ENCODE results near the gene BTBD9. TPM values are rescaled to one million over a fixed set of nuclear protein-coding genes. Genes with fewer than 3 reads are reported as not detected.
A peak's percentile ranks its signal among the peaks of the same experiment; 100 is the strongest.

The BTBD9 gene
- total RNA-seq, 4 donors from 2014 or later, result 8.6 to 34.1 (median 30.8) TPM

DNA sequence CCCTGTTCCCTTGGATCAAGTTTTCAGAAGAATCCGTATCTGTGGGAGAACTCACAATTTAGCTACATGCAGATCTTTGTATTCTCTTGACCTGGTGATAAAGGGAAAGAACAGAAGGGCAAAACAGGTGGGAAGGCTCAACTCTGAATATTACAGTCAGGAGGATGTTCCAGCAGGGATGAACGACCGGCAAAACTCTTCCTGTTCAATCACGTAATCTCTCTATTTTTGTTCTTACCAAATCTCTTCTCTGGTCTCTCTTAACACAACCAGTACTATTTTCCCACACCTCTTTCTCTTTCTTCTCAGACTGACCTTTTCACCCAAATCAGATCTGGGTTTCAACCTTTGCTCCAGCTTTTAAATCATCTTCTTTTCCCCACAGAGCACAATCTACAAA, 371.4 kb downstream of the BTBD9 start:
- no peak for TF ChIP-seq POLR2AphosphoS5 (IDR thresholded peaks at IDR 0.05)
- no peak for TF ChIP-seq EP300 (IDR thresholded peaks at IDR 0.05; ENCODE audit: low read depth)
- TF ChIP-seq, protein P1, sequence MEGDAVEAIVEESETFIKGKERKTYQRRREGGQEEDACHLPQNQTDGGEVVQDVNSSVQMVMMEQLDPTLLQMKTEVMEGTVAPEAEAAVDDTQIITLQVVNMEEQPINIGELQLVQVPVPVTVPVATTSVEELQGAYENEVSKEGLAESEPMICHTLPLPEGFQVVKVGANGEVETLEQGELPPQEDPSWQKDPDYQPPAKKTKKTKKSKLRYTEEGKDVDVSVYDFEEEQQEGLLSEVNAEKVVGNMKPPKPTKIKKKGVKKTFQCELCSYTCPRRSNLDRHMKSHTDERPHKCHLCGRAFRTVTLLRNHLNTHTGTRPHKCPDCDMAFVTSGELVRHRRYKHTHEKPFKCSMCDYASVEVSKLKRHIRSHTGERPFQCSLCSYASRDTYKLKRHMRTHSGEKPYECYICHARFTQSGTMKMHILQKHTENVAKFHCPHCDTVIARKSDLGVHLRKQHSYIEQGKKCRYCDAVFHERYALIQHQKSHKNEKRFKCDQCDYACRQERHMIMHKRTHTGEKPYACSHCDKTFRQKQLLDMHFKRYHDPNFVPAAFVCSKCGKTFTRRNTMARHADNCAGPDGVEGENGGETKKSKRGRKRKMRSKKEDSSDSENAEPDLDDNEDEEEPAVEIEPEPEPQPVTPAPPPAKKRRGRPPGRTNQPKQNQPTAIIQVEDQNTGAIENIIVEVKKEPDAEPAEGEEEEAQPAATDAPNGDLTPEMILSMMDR (IDR thresholded peaks at IDR 0.05), result no peak
- TF ChIP-seq POLR2A (IDR thresholded peaks at IDR 0.05), result no peak
- 86 to 96% methylated on average over 3 to 4 of the region's 4 CpGs for WGBS, 2 donors (ENCODE audit: low coverage in 1 of 2)
- no peak for DNase-seq

DNA sequence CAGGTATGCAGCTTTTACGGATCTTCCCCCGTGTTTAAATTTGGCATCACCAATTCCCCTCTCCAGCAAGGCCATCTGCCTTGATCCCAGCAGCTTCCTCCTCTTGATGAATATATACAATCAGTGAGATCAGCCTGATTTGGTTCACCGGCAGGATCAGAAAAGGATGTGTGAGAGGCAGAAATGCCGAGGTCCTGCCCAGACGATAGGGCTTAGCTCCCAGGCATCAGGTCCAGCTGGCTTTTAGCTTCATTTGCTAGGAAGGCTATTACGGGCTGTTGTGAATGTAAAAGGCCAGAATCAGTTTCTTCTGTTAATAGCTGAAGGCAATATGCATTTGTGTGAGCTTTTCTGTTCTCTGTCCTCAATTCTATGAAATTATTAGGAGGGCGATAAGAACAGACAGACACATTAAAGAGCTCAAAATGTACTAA, 372.8 kb downstream of the BTBD9 start:
- no peak for DNase-seq
- WGBS, 2 donors (ENCODE audit: low coverage in 1 of 2), result 92 to 100% methylated on average over 3 to 7 of the region's 7 CpGs
- no peaks in the 10 kb centered on the region for H3K27me3 ChIP-seq
- no peaks in the 10 kb centered on the region for H3K9me3 ChIP-seq
- no peak overlapping the region for H3K4me3 ChIP-seq
- in situ Hi-C loops (cut with MboI; ENCODE audit: low pct_ligation_motif_present in 1 of 4, low pct_unique_long_range_greater_than_20kb in 1 of 4, low sequenced_read_pairs in 3 of 4), result no loop called here
- intact Hi-C loops (cut with DNase I; ENCODE audit: low total_unique reads), result no loop called here
- no peak for TF ChIP-seq POLR2A (IDR thresholded peaks at IDR 0.05)
- TF ChIP-seq, protein P1 (IDR thresholded peaks at IDR 0.05), result no peak
- TF ChIP-seq POLR2AphosphoS5 (IDR thresholded peaks at IDR 0.05), result no peak
- no peak overlapping the region for H3K27ac ChIP-seq
- H3K36me3 ChIP-seq, result no peaks in the 10 kb centered on the region
- H3K4me1 ChIP-seq, result peaks cover 0 to 5% (median 0%) of the 10 kb centered on the region in 4 donors

More for the DNA sequence above, 371.4 kb downstream of the BTBD9 start:
- intact Hi-C loops (cut with DNase I; ENCODE audit: low total_unique reads), result no loop called here
- no peak overlapping the region for H3K27ac ChIP-seq
- no peak overlapping the region for H3K4me3 ChIP-seq
- in situ Hi-C loops (cut with MboI; ENCODE audit: low pct_ligation_motif_present in 1 of 4, low pct_unique_long_range_greater_than_20kb in 1 of 4, low sequenced_read_pairs in 3 of 4), result no loop called here
- H3K4me1 ChIP-seq, result no peaks in the 10 kb centered on the region
- no peaks in the 10 kb centered on the region for H3K9me3 ChIP-seq
- H3K27me3 ChIP-seq, result no peaks in the 10 kb centered on the region
- H3K36me3 ChIP-seq, result no peaks in the 10 kb centered on the region

DNA sequence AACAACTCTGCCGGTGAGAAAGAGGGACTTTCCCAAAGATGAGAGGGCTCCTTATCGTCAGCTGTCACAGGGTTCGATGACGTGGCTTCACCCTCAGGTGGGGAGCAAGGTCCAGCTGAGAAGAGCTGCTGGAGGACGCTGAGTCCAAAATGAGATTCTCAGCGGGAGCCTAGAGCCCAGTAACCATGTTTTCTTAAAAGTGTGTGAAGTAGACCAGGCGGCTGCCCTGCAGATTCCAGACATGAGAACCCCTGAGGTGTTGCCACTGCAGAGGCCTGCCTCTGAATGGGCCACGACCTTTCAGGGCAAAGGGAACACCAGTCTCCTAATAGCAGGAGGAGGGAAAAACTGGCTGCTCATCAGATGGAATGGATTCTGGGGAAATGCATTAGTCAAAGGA, 375.1 kb downstream of the BTBD9 start:
- Histone ChIP-seq H3K4me3 (no peak overlapping the region), H3K9me3 (no peaks in the 10 kb centered on the region), H3K36me3 (no peaks in the 10 kb centered on the region), H3K27me3 (no peaks in the 10 kb centered on the region), H3K27ac (no peak overlapping the region), H3K4me1 (peaks cover 0 to 9% (median 3%) of the 10 kb centered on the region in 4 donors)
- intact Hi-C loops (cut with DNase I; ENCODE audit: low total_unique reads), result no loop called here
- in situ Hi-C loops (cut with MboI; ENCODE audit: low pct_ligation_motif_present in 1 of 4, low pct_unique_long_range_greater_than_20kb in 1 of 4, low sequenced_read_pairs in 3 of 4), result no loop called here
- no peak for DNase-seq
- WGBS, 2 donors (ENCODE audit: low coverage in 1 of 2), result 0 to 77% methylated on average over 1 to 8 of the region's 8 CpGs
- no peak for TF ChIP-seq POLR2AphosphoS5 (IDR thresholded peaks at IDR 0.05)

DNA sequence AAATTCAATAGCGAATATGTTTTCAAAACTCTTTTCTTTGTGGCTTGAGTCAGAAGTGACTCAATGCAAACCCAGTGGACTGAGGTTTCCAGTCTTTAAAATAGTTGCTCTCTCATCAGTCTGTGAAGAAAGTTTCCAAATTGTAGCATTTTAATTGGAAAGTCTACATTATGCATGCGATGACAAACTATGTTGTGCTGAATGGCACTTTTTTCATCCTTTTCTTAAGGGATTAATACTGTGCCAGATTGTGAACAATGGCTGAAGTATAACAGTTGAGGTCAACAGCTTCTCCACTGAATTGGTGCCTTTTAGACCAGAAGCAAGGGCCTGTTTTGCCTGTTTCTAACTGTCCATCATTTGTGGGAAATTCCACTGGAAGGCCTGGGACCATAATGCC, 377.1 kb downstream of the BTBD9 start:
- no peaks in the 10 kb centered on the region for H3K9me3 ChIP-seq
- intact Hi-C loops (cut with DNase I; ENCODE audit: low total_unique reads) (no loop called here), in situ Hi-C loops (cut with MboI; ENCODE audit: low pct_ligation_motif_present in 1 of 4, low pct_unique_long_range_greater_than_20kb in 1 of 4, low sequenced_read_pairs in 3 of 4) (no loop called here)
- no peak for DNase-seq
- no peak for TF ChIP-seq POLR2A (IDR thresholded peaks at IDR 0.05)
- no peak for TF ChIP-seq EP300 (IDR thresholded peaks at IDR 0.05; ENCODE audit: low read depth)
- TF ChIP-seq, protein P1 (IDR thresholded peaks at IDR 0.05), result no peak
- no peak for TF ChIP-seq POLR2AphosphoS5 (IDR thresholded peaks at IDR 0.05)
- no peaks in the 10 kb centered on the region for H3K36me3 ChIP-seq
- H3K4me1 ChIP-seq, result peaks cover 0 to 9% (median 3%) of the 10 kb centered on the region in 4 donors
- H3K27ac ChIP-seq, result peak overlapping the region in 1 of 4 donors; percentile 3
- no peak overlapping the region for H3K4me3 ChIP-seq
- H3K27me3 ChIP-seq, result no peaks in the 10 kb centered on the region
- 87 to 90% methylated on average over 1 to 2 of the region's 2 CpGs for WGBS, 2 donors (ENCODE audit: low coverage in 1 of 2)

DNA sequence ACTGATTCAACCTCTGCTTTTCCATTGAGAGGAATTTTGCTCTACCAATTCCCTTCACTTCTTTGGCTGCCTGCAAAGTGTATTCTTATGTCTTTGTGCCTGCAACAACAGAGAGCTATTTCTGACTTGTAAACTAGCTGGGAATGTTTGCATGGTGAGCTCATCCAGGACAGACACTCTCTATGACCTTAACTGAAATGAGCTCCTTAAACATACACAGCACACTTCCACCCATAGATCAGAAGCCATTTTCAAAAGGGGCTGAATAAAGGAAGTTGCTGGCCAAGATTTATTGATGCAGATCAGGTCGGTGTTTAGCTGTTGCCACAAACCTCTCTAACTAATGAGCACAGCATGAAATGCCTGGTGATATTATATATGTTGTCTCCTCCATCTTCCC, 377.7 kb downstream of the BTBD9 start:
- no peak for TF ChIP-seq EP300 (IDR thresholded peaks at IDR 0.05; ENCODE audit: low read depth)
- TF ChIP-seq, protein P1 (IDR thresholded peaks at IDR 0.05), result no peak
- TF ChIP-seq POLR2A (IDR thresholded peaks at IDR 0.05), result no peak
- TF ChIP-seq POLR2AphosphoS5 (IDR thresholded peaks at IDR 0.05), result no peak
- Histone ChIP-seq H3K27me3 (no peaks in the 10 kb centered on the region), H3K27ac (peak overlapping the region in 2 of 4 donors; percentile 3 to 31), H3K4me3 (no peak overlapping the region), H3K36me3 (no peaks in the 10 kb centered on the region), H3K9me3 (no peaks in the 10 kb centered on the region), H3K4me1 (peaks cover 0 to 9% (median 3%) of the 10 kb centered on the region in 4 donors)
- intact Hi-C loops (cut with DNase I; ENCODE audit: low total_unique reads) (no loop called here), in situ Hi-C loops (cut with MboI; ENCODE audit: low pct_ligation_motif_present in 1 of 4, low pct_unique_long_range_greater_than_20kb in 1 of 4, low sequenced_read_pairs in 3 of 4) (no loop called here)
- no peak for DNase-seq
- 14% methylated on average over 1 of the region's 1 CpG; no CpG with 5 or more reads in 1 of the 2 donors for WGBS, 2 donors (ENCODE audit: low coverage in 1 of 2)

All from transverse colon (tissue), 4 donors.